Daoy (cell line): ENCODE data around the gene TMEM178B. TPM values are rescaled to one million over a fixed set of nuclear protein-coding genes. Genes with fewer than 3 reads are reported as not detected.

Source experiments
- DNase-seq: peaks from one replicate; pipeline ENCODE4 v3.0.0-alpha.2; 2015; ENCODE audit warnings: low read depth
- total RNA-seq: library from RNA; depleted of rRNA; stranded (reverse); fragments of >200 nt; shearing (Covaris generic); gene quantifications from 2 replicates; pipeline ENCODE4 v1.2.3, GENCODE V29; 2014

TMEM178B gene
- total RNA-seq, 1 experiment from 2014 or later: 1.3 TPM

DNA sequence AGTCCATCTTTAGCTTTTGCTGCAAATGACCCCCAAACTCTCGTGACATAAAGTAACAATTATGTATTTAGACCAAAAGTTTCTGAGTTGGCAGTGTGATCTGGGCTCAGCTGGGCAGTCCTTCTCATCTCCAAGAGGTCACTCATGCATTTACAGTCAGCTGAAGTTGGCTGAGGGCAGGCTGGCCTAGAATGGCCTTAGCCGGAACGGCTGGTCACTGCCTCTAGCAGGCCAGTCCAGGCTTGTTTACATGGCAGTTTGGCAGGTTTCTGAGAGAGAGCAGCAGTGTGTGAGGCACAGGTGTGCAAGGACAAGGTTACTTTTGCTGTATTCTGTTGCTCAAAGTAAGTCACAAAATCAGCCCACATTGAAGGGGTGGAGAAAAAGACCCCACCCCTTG lies 277.3 kb downstream of the TMEM178B start:
- no peak for DNase-seq

DNA sequence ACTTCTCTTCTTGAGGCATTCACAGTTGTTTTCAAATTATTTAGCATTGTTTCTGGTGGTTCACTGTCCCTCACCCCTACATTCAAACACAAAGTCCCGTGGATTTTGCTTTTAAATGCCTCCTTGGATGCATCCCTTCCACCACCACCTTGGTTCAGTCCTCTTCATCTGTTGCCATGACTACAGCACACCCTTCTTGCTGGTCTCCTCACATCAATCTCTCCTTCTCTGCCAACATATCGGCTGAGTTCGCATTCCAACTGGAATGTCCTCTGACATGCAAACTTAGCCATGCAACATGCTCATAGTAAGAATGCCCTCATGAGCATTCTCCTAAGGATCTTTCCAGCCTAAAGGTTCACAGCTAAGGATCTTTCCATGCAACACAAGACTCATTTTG lies 279.1 kb downstream of the TMEM178B start:
- DNase-seq: no peak

DNA sequence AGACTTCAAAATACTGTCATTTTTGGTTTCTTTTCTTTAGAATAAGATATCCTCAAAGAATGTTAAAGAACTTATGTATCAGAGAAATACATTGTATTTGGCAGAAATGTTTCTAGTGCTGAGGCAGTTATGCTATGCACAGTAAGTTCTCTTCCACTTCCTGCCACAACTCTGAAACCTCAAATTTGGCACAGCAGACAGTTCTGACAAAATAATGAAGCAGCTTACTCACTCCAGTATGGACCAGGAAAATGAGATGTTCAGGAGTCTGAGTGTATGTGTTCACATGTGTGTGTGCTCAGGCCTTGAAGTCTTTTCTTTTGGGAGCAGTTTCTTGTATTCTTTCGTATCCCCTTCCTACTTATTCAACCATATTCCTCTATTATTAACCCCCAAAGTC lies 280.4 kb downstream of the TMEM178B start:
- peak; percentile 74 for DNase-seq

DNA sequence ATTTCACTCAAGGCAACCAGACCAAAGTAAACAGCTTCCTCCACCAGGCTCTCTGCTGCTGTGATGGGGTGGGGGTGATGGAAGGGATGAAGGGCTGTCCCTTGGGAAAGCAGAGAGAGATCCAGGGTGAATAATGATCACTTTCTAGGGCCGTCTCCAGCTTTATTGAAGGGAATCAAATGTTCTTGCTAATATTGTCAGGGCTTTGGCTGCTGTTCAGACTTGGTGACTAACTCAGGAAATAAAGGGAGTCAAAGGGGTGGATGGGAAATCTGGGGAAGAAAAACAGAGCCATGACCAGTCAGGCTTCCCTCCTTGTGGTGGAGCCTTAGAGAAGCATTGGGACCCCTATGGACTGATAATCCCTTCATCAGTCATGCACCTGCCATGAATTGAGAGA lies 281.2 kb downstream of the TMEM178B start:
- DNase-seq: peak; percentile 59

DNA sequence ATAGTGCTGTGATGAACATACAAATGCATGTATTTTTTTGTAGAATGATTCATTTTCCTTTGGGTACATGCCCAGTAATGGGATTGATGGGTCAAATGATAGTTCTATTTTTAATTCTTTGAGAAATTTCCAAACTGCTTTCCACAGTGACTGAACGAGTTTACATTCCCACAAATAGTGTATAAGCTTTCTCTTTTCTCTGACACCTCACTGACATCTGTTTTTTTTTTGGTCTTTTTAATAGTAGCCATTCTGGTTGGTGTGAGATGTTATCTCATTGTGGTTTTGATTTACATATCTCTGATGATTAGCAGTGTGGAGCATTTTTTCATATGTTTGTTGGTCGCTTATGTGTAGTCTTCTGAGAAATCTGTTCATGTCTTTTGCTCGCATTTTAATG lies 282.3 kb downstream of the TMEM178B start:
- DNase-seq: no peak

DNA sequence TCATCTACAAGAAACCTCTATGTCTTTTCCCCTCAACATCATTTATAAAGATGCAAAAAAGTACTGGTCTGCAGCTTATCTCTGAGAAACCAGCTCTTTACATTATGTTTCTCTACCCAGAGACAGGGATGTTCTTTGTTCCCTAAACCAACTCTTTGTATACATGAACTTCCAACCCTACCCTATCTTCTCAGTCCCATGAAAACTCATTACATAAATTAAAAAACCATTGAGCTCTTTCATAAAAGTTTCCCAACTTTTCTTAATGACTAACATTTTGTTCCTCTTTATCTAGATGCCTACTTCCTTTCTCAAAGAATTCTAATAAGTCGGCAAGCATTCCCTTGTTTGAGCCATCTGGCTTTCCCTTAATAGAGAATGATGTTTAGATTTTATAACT lies 284.5 kb downstream of the TMEM178B start:
- no peak for DNase-seq

DNA sequence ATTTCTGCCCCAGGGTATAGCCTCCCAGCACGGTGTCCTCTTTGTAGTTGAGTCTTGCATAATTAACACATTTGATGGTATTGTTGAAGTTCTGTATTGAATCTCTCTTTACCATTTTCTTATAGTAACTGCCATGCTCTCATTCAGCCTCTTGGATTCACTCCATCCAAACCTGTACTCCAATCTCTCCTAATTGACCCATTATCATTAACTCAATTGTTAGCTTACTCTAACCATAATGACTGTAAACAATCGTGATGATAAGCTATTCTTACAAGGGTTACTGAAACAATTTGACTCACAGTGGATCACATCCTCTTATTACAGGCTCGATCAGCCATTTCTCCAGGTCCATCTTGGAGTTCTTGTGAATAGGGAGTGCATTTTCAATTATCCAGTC lies 285.4 kb downstream of the TMEM178B start:
- DNase-seq: no peak

DNA sequence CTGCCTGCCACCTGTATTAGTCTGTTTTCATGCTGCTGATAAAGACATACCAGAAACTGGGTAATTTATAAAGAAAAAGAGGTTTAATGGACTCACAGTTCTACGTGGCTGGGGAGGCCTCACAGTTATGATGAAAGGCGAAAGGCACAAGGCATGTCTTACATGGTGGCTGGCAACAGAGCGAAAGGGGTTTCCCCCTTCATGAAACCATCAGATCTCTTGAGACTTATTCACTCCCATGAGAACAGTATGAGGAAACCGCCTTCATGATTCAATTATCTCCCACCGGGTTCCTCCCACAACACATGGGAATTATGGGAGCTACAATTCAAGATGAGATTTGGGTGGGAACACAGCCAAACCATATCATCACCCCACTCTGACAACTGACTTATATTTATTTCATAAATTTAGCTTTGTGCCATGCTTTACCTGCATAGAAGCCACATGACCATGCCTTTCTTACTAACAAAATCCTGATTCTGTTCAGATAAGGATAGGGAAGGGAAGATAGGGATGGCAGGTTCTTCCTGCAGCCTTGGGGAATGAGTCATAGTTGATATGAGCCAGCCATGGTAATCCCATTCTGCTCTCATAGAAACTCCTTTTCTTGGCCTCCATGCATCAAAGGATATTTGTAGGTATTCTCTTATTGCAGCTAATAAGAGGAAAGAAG lies 286.0 kb downstream of the TMEM178B start:
- no peak for DNase-seq

DNA sequence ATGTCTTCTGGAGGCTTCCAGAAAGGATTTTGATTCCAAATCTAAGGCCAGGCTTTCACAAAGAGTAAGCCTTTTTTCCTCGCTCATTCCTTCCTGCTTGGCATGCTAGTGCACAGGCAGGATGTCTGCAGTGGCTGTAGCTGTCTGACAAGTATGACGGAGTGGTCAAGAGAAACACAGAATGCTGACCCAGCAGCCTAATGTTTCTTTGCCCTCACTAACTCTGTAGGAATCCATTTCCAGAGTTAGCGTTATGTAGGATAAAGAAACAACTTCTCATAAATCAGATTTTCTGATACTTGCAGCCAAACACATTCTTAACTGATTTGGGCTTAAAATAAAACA lies 286.5 kb downstream of the TMEM178B start:
- DNase-seq: no peak

DNA sequence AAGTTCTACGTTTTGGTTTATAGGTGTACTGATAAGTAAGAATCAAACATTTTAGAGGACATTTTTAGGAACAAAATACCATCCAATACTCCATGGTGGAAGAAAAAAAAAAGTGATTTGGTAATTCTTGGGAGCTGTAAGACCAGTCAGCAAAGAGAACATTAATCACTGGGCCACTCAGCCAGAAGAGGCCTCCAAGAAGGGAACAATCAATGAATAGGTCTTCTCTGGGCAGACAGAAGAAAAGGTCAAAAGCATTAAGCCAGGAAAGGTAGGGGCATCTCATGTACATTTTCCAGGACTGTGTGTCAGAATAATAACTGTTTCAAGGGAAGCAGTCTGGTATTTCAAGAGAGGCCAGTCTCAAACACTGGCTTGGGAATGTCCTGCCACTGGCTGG lies 286.9 kb downstream of the TMEM178B start:
- no peak for DNase-seq

DNA sequence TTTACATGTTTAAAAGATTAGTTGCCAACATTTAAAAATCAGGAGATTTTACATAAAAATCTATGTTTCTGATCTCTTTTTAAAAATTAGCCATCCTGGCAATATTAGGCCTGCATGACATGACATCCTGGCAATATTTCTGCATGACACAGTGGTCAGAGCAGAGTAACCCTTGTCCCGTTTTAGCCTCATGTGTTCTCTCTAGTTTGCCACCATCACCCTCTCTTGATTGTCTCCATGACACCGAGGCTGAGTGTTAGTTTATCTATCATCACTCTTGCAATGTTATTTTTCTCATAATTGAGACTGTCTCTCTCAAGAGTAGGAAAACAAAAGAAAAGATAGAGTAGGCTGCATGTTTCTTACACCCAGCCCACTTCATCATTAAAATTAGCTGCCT lies 287.6 kb downstream of the TMEM178B start:
- no peak for DNase-seq

DNA sequence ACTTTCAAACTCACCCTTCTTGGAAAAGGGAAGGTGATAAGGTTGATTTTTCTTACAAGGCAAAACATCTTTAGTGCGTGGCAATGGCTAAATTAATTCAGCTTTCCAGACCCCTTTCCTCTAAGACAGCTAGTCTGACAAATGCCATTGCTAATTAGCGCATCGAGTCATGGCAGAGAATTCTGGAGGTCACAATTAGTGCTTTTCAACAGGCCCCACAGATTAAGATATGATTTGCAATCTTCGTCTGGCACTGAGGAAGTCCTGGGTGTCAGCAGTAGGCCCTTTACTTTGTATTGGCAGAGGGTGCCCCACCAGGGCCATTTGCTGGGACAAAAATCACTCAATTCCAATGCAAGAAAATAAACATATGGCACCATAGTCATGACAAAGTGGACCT lies 288.1 kb downstream of the TMEM178B start:
- no peak for DNase-seq

DNA sequence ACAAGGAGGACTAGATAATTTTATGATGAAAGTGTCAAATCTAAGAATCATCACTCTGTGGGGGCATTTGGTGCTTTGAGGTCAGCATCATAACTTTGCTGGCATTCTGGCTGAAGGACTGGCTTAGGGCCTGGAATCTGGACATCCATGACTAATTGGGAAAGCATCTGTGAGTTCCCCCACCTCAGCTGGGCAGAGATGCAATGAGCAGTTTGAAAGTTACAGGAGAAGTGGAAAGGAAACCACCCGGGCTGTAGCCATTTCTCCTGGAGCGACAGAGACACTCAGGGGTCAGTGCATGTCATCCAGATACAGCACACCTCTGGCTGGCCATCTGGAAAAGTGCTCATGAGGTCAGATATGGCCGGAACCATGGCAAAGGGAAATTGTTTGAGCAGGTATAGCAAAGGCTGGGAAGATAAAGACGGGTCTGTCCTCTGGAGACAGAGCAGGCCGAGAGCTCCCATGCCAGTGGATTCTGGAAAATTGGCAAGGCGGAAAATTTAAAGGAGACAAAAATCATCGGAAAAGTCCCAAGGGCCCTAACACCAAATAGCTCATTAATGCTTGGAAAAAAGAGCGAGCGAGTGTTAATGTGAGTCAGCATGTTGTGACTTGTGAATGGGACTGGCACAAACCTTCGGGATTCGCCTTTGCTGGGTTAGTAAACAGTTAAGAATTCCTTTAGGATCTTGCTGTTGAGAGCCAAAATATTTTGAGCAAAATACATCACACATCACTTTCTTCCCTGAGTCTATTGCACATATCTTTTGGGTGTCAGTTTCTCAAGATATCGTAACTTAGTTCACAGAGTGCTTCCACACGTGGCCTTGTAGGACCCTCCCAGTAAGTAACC lies 288.9 kb downstream of the TMEM178B start:
- DNase-seq: peak; percentile 86

DNA sequence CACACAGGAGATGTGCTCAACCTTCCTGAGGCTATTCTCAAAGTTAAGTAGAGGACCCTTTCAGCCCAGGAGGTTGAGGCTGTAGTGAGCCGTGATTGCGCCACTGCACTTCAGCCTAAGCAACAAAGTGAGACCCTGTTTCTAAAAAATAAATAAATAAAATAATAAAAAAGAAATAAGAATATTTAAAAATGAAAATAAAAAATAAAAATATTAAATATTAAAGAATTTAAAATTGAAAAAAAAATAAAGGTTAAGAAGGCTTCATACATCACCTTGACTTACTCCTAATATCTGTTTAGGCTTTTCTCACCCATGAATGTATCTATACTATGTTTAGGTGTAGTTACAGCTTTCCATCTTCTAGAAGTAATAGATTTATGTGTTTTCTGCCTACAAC lies 289.9 kb downstream of the TMEM178B start:
- no peak for DNase-seq

DNA sequence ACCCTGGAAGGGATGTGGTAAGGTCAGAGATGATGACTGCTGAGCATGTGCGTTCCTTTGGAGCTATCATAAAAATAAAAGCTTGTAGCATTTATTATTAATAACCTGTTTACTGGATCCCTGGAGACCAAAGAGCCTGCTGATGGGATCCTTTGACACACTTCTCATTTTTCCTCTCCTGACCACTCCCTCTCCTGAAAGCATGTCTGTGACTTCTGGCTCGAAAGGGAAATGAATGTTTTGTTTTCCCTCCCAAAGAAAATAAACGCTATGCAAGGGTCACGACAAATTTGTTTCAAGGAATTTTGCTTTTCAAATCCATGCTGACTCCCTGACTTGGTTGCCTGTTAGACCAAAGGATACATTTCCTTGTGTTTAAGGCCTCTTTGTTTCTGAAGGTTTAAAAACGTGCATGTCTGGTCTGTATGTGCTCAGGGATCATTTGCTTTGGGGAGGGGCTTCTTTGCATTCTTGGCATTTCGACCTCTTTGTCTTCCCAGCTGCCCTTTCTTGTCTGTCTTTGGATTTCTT lies 292.3 kb downstream of the TMEM178B start:
- DNase-seq: peak; percentile 42

DNA sequence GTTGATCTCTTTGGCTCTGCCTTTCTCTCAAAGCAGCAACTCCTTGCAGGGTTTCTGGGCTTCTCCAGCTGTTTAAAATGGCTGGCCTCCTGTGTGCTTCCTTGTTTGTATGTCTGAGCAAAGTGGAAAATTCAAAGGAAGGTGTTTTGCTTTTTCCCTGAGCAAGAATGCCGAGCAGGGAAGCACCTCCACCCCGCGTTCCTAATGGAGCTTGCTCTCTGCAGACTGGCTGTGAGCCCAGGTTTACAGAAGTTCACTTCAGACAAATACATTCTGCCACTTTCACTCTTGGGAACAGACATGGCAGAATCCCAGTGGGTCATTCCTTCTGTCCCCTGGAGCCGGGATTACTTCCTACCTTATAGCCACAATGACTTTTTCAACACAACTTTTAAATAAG lies 295.6 kb downstream of the TMEM178B start:
- DNase-seq: no peak

DNA sequence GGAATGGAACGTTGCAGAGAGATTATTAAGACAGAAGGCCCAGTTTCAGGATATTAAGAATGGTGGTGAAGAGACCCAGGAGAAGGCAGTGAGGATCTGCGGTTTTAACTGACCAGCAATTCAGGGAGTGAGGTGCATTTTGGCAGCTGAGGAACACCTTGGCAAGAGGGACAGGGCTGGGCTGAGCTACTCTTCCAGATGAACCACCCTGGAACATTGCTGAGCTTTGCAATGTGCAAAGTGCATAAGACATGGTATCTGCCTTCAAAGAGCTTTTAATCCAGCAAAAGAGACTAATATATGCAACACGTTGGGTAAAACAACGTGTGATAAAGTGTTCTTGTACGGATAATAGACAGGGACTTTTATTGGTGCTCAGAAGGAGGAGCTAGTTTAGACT lies 296.3 kb downstream of the TMEM178B start:
- no peak for DNase-seq

DNA sequence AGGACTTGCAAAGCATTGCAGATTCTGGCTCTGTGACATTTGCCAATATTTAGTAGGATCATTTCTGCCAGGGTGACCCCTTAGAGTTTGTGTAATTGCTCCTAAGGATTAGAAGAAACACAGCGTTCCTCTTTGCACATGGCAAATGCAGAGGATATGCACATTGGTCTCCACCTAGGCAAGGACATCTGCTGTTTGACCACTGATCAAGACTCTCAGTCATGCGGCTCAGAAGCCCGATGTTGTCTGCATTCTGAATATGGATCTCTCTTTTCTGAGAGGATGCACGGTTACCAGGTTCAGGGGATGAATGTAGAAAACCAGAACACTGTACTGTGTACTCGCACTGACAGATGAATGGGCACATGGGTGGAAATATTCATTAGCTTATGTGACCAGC lies 296.8 kb downstream of the TMEM178B start:
- DNase-seq: no peak

DNA sequence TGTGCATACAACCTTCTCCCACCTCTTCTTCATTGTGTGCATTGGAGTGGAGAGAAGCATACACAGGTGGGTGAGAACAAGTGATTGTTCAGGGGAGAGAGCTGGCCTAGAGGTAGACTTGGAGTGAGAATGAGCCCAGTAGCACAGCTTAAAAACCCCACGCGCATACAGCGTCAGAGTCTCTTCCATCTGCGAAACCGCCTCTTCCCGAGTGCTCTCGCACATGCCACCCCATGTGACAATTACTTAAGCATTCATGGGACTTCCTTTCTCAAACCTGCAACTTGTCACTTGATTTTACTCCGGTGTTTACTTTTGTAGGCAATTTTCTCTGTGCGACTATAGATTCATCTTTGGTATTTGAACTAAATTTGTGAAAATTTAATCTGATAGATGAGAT lies 300.6 kb downstream of the TMEM178B start:
- no peak for DNase-seq

DNA sequence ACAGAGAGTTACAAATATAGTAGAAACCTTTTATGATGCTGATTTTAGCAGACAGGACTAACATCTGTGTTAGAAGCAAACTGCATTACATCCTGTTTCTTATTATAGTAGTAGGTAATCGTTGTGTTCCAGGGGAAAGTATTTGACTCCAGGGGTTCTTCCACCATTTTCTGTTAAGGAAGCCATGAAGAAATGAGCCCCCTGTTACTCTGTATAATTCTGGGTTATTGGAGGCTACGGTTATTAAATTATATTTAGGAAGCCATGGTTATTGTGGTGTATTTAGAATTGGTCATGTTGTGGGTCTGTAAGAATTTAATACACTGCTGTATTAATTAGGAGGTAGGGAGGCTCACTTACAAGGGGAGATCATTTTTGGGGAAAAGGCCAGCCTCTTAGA lies 301.6 kb downstream of the TMEM178B start:
- DNase-seq: no peak

DNA sequence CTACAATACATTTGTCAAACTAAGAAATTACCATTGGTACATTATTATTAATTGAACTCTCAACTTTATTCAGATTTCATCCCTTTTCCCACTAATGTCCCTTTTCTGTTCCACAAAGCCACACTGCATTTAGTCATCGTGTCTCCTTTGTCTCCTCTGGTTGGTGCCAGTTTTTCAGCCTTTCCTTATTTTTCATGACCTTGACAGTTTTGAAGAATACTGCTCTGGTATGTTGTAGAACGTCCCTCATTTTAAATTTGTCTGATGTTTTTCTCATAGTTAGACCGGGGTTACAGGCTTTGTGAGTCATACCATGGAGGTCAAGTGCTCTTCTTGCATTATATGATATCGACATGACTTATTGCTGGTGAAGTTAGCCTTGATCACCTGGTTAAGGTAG lies 304.0 kb downstream of the TMEM178B start:
- DNase-seq: no peak

DNA sequence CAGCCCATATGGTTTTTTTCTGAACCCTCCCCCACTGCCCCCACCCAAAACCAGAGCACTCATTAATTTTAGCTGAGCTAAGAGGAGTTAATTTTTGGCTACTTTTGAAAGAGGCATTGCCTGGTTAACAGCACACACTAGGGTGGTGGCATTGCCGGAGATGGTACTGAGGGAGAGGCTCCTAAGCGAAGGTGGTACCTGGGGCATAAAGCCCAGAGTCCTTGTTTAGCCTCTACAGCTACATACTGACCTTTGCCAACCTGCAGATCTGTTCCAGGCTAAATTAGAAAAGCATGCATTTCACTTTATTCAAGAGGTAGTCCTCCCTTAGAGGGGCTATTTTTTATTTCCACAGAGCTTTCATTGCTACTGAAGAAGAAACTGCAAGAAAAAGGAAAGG lies 304.5 kb downstream of the TMEM178B start:
- no peak for DNase-seq

DNA sequence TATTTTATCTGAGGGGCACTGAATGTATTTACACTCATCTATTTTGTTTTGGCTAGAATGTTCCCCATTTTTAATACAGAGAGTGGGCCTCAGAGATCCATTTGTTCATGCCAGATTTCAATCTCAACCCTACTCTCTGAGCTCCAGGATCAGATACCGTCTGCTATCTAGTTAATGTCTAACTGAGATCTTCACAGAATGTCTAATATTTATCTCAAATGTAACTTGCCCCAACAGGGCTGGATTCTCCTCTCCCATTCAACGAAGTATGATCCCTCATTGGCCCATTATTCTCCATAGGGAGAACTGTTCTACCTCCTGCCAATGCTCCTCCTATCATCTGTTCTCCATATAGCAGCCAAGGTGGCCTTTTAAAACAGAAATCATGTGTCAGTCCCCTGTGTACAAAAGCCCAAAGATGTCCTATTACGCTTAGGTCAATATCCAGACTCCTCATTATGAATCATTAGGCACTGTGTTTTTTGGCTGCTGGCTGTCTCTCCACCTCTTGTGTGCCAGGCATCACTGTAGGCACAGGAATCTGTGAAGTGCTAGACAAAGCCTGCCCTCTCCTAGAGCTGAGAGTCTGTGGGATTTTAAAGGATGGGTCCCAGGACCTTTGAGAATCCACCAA lies 308.0 kb downstream of the TMEM178B start:
- DNase-seq: peak; percentile 14
